GM12891 (cell line): ENCODE measurements around the gene UBXN11.

Source experiments
- DNase-seq: peaks from one replicate; pipeline ENCODE4 v3.0.0; 2011; ENCODE audit warnings: low spot score; ENCODE audit not compliant: insufficient read length
- FAIRE-seq: peaks from 2 replicates; lab custom pipeline; 2011; peaks lifted over from hg19 to GRCh38; lab: Jason Lieb, UNC
- PAX5 ChIP-seq: IDR thresholded peaks from 2 replicates; pipeline ENCODE4 v1.6.1; 2011; ENCODE audit warnings: low read length, moderate library complexity, mild to moderate bottlenecking; ENCODE audit not compliant: insufficient read depth, severe bottlenecking
- POLR2A ChIP-seq: IDR thresholded peaks from 2 replicates; pipeline ENCODE4 v1.6.1; 2011; ENCODE audit warnings: low read depth, low read length, control low read depth
- POLR2AphosphoS5 ChIP-seq: IDR thresholded peaks from 2 replicates; pipeline ENCODE4 v1.6.1; 2011; ENCODE audit warnings: low read depth, low read length, control low read depth
- POU2F2 ChIP-seq: IDR thresholded peaks from 2 replicates; pipeline ENCODE4 v1.6.1; 2011; ENCODE audit warnings: low read depth, mild to moderate bottlenecking, control low read depth, low read length, moderate library complexity
- SPI1 ChIP-seq: IDR thresholded peaks from 2 replicates; pipeline ENCODE4 v1.6.1; 2011; ENCODE audit warnings: low read depth, low read length, control low read depth
- TAF1 ChIP-seq: IDR thresholded peaks from 2 replicates; pipeline ENCODE4 v1.6.1; 2011; ENCODE audit warnings: low read depth, low read length, control low read depth

UBXN11 gene

GRCh38 chr1:26278724-26279455, 27.5 kb downstream of the UBXN11 start:
- DNase-seq, result no peak
- FAIRE-seq, result peak; percentile 13

DNA sequence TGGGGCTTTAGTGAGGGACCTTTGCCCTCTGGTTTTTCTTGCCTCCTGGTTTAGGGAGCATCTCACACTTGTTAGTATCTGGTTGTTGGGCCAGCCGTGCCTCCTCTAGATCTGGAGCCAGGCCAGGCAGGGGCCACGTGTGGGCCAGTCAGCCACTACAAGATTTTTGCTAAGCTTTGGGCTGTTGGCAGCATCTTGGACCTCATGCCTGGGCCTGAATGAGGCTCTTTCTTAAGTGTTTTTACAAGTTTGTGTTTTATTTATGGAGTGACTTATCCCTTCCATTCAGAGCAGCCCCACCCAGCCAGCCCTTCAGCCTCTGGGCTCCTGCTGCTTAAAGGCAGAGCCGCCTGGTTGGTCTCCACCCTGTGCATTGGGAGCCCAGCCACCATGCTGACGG, 28.1 kb downstream of the UBXN11 start:
- DNase-seq, result no peak
- no peak for FAIRE-seq
- TF ChIP-seq POLR2AphosphoS5 (no peak), SPI1 (no peak)

More at GRCh38 chr1:26278724-26279455, 27.5 kb downstream of the UBXN11 start:
- TF ChIP-seq SPI1, result peak; percentile 65
- no peak for TF ChIP-seq POLR2AphosphoS5
- no peak for TF ChIP-seq TAF1
- TF ChIP-seq POU2F2, result no peak
- TF ChIP-seq POLR2A, result no peak

- no peak for DNase-seq
- no peak for FAIRE-seq
- TF ChIP-seq PAX5 (no peak), TAF1 (no peak), POU2F2 (no peak), SPI1 (no peak), POLR2AphosphoS5 (no peak), POLR2A (no peak)
Observed at GRCh38 chr1:26277719-26278118, 28.7 kb downstream of the UBXN11 start.

DNA sequence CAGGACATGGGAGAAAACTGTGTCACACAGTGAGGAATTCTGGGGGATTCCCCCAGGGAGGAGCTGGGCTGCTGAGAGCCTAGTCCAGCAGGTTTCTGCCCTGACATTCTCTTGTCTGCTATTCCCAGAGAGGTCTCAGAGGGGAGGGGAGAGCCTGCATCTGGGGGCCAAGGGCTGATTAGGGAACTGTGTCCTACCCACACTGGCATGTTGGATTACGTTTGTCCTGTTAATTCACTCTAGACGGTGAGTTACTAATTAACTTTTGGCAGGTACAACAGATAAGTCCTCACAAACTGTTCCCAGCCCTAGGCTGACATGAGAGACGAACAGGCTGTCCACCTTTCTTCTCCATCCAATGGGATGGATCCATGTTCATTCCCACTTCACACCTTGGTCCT, 29.2 kb downstream of the UBXN11 start:
- no peak for TF ChIP-seq TAF1
- no peak for TF ChIP-seq SPI1
- no peak for TF ChIP-seq POU2F2
- TF ChIP-seq PAX5, result no peak
- TF ChIP-seq POLR2A, result no peak
- no peak for TF ChIP-seq POLR2AphosphoS5
- FAIRE-seq (no peak), DNase-seq (no peak)

- FAIRE-seq (peak; percentile 75), DNase-seq (no peak)
Observed at GRCh38 chr1:26276432-26276838, 30.0 kb downstream of the UBXN11 start.

DNA sequence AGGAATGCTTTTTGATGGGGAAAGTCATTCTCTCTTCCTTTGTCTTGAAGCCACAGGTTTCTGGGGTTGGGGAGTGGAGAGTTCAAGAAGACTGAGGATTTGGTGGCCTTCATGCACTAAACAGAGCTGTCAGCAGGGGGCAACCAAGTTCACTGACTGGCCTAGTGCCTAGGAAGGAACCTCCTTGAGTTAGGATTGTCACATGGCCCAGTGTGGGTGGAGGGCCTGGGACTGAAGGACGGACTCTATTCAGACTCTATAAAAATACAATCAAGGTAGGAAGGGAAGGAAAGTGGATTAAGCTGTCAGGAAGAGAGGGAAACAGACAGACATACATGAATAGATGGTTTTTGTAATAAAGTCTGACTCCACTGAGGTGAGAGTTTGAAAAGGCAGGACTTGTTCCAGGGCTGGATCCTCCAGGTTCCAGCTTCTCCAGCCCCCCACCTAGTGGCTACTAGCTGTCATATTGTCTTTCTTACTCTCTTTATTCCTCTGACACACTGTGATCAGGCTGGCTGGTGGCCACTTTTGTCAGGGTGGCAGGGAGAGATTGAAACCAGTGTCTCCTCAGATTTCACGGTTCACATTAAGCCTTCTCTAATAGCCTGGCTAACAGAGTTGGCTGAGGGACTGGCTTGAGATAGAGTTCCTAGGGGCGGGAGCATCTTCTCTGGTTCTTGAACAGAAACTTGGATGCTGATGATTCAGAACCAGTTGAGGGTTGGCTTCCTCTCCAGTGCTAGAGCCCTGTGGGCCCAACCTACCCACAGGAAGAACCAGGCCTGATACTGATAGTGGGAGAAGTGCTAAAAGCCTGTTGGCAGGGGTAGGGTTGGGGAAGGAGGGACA, 30.6 kb downstream of the UBXN11 start:
- TF ChIP-seq POLR2AphosphoS5 (no peak), SPI1 (no peak), POLR2A (no peak), TAF1 (no peak), PAX5 (no peak), POU2F2 (no peak)
- FAIRE-seq (peak; percentile 83), DNase-seq (peak; percentile 69)

More at GRCh38 chr1:26276432-26276838, 30.0 kb downstream of the UBXN11 start:
- TF ChIP-seq PAX5 (no peak), SPI1 (0 out of 2 replicates have a peak, but pooled peaks have one; percentile 21)

DNA sequence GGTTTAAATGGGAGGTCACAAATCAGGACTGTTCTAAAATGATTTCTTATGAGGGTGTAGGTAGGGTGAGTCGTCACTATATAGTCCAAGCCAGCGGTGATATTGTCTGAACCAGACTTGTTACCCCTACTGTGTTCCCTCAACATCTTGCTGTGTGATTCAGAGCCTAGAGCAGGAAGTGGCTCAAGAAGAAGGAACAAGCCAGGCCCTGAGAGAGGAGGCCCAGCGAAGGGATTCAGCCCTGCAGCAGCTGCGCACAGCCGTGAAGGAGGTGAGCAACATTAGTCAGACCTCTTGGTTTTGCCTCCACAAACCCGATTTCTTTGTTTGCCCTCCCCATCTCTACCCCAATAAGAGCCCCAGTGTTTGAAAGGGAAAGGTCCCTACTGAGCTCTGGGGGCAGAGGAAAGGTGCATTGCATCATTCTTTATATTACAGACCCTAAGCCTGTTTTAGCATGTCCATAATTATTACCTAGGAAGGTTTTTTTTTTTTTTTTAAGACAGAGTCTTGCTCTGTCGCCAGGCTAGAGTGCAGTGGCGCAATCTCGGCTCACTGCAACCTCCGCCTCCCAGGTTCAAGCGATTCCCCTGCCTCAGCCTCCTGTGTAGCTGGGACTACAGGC, 31.5 kb downstream of the UBXN11 start:
- FAIRE-seq, result peak; percentile 35
- TF ChIP-seq SPI1 (peak; percentile 16; the same call in 1 of the 2 replicates), POU2F2 (no peak)
- no peak for DNase-seq

GRCh38 chr1:26269198-26269550, 37.3 kb downstream of the UBXN11 start:
- TF ChIP-seq SPI1 (no peak), POLR2A (no peak), POLR2AphosphoS5 (no peak), POU2F2 (no peak)
- DNase-seq (no peak), FAIRE-seq (no peak)

DNA sequence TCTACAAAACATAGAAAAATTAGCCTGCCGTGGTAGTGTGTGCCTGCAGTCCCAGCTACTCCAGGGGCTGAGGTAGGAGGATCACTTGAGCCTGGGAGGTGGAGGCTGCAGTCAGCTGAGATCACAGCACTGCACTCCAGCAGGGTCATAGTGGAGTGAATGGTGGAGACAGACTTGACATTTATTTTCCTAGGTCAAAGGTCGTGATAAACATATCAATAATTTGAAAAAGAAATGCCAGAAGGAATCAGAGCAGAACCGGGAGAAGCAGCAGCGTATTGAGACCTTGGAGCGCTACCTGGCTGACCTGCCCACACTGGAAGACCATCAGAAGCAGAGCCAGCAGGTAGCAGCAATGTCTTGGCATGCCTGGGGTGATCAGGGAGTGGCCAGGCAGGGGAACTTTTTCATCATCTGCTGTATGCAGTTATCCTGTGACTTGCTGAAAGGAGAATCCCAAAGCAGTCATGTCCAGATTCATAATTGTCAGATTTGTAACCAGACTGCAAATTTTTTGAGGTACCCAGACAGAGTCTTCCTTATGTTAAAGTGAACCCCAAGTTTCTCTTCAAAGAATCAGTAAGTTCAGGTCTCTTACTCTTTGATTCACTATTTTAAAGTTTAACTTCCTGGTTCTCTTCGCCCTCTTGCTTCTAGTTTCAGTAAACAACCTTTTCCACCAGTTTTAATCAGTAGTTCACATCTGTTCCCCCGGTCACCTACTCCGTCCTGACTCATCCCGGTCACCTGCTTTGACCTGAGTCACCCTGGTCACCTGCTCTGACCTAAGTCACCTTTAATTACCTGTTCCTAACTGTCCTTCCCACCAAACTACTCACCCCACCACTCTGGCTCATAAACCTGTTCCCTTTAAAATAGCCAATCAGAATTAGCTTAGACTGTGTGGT, 37.9 kb downstream of the UBXN11 start:
- no peak for FAIRE-seq
- TF ChIP-seq POU2F2 (no peak), TAF1 (no peak), SPI1 (no peak)
- DNase-seq, result no peak

- TF ChIP-seq POLR2AphosphoS5 (no peak), SPI1 (no peak), POLR2A (no peak)
- DNase-seq (no peak), FAIRE-seq (no peak)
Observed at GRCh38 chr1:26265405-26265804, 41.0 kb downstream of the UBXN11 start.
